HEK293 (cell line): ENCODE data around the gene NOD2.
A peak's percentile ranks its signal among the peaks of the same experiment; 100 is the strongest.

ENCODE experiments used
- CTCF ChIA-PET: fragments of 350-600 bp; formaldehyde crosslinking; extraction: SDS; loops from one replicate; lab custom pipeline; 2021; ENCODE audit warnings: antibody characterized with exemption; lab: Yijun Ruan, JAX
- POLR2A ChIA-PET: fragments of 300-600 bp; formaldehyde crosslinking; extraction: SDS; loops from one replicate; lab custom pipeline; 2020; ENCODE audit warnings: antibody characterized with exemption, inconsistent platforms; lab: Yijun Ruan, JAX
- H3K27ac ChIP-seq: fragments of 200-500 bp; sonication (Bioruptor generic); 2 replicates; pipeline ENCODE4 v1.5.1; 2014; ENCODE audit warnings: low read depth, low read length, control low read depth, inconsistent platforms; ENCODE audit errors: extremely low read depth
- H3K36me3 ChIP-seq, 2 experiments: fragments of 200-500 bp in 1 of 2; sonication (Bioruptor generic) in 1 of 2; 1 replicate in 1 of 2; 2 replicates in 1 of 2; pipeline ENCODE4 v1.5.1; 2014 to 2017; ENCODE audit warnings: inconsistent platforms in 2 of 2, low read length in 2 of 2; ENCODE audit not compliant: control insufficient read depth in 2 of 2, insufficient read depth in 1 of 2
- H3K4me1 ChIP-seq: fragments of 200-500 bp; sonication (Bioruptor generic); 2 replicates; pipeline ENCODE4 v1.5.1; 2014; ENCODE audit warnings: mild to moderate bottlenecking, low read length, inconsistent platforms; ENCODE audit not compliant: control insufficient read depth, insufficient read depth
- H3K4me3 ChIP-seq: 2 replicates; pipeline ENCODE4 v1.5.1; 2011; ENCODE audit warnings: low read depth, mild to moderate bottlenecking, control low read depth, low read length, moderate library complexity
- H3K9me3 ChIP-seq: fragments of 200-500 bp; sonication (Bioruptor generic); 2 replicates; pipeline ENCODE4 v1.5.1; 2014; ENCODE audit warnings: low read depth, low read length, inconsistent platforms; ENCODE audit not compliant: control insufficient read depth, insufficient read depth
- CTCF ChIP-seq: fragments of 450-650 bp; formaldehyde crosslinking; IDR thresholded peaks from 2 replicates; pipeline ENCODE4 v1.5.1; 2016; ENCODE audit warnings: missing biosample characterization, missing genetic modification characterization
- HOXA7 ChIP-seq: sonication (generic); formaldehyde crosslinking; IDR thresholded peaks from 2 replicates; pipeline ENCODE4 v1.8.1; 2022; ENCODE audit warnings: missing genetic modification reagents, borderline replicate concordance
- KLF1 ChIP-seq: fragments of 450-650 bp; formaldehyde crosslinking; IDR thresholded peaks from 2 replicates; pipeline ENCODE4 v1.5.1; 2016; ENCODE audit warnings: missing biosample characterization, missing genetic modification characterization
- KLF9 ChIP-seq: fragments of 450-650 bp; formaldehyde crosslinking; IDR thresholded peaks from 2 replicates; pipeline ENCODE4 v1.5.1; 2016; ENCODE audit warnings: missing biosample characterization, missing genetic modification characterization, low read depth
- SETDB1 ChIP-seq: IDR thresholded peaks from one replicate; pipeline ENCODE4 v1.6.1; 2017; ENCODE audit warnings: mild to moderate bottlenecking, low read length, moderate library complexity, mixed read lengths; ENCODE audit not compliant: insufficient read length
- ZBTB48 ChIP-seq: fragments of 450-650 bp; formaldehyde crosslinking; IDR thresholded peaks from 2 replicates; pipeline ENCODE4 v1.5.1; 2016; ENCODE audit warnings: missing biosample characterization, missing genetic modification characterization
- ZFP69B ChIP-seq: fragments of 450-650 bp; formaldehyde crosslinking; IDR thresholded peaks from 2 replicates; pipeline ENCODE4 v1.5.1; 2016; ENCODE audit warnings: missing biosample characterization, missing genetic modification characterization
- ZNF354C ChIP-seq: fragments of 450-650 bp; formaldehyde crosslinking; IDR thresholded peaks from 2 replicates; pipeline ENCODE4 v1.5.1; 2016; ENCODE audit warnings: missing biosample characterization, missing genetic modification characterization, low read depth, borderline replicate concordance
- ZNF48 ChIP-seq: fragments of 450-650 bp; formaldehyde crosslinking; IDR thresholded peaks from 2 replicates; pipeline ENCODE4 v1.5.1; 2016; ENCODE audit warnings: missing biosample characterization, missing genetic modification characterization
- ZNF510 ChIP-seq: fragments of 450-650 bp; formaldehyde crosslinking; IDR thresholded peaks from 2 replicates; pipeline ENCODE4 v1.5.1; 2018; ENCODE audit warnings: mild to moderate bottlenecking, missing genetic modification characterization, missing biosample characterization; ENCODE audit not compliant: insufficient replicate concordance
- ZNF560 ChIP-seq: fragments of 450-650 bp; formaldehyde crosslinking; IDR thresholded peaks from 2 replicates; pipeline ENCODE4 v1.5.1; 2017; ENCODE audit warnings: missing biosample characterization, missing genetic modification characterization, borderline replicate concordance
- ZNF596 ChIP-seq: fragments of 450-650 bp; IDR thresholded peaks from 2 replicates; pipeline ENCODE4 v1.5.0; 2018; ENCODE audit warnings: missing biosample characterization, mild to moderate bottlenecking, missing genetic modification characterization, moderate library complexity
- ZNF639 ChIP-seq: fragments of 450-650 bp; formaldehyde crosslinking; IDR thresholded peaks from 2 replicates; pipeline ENCODE4 v1.5.1; 2016; ENCODE audit warnings: missing biosample characterization, missing genetic modification characterization
- ZNF645 ChIP-seq: fragments of 450-650 bp; formaldehyde crosslinking; IDR thresholded peaks from 2 replicates; pipeline ENCODE4; 2016; ENCODE audit warnings: missing biosample characterization, missing genetic modification characterization
- ZNF658 ChIP-seq: fragments of 450-650 bp; formaldehyde crosslinking; IDR thresholded peaks from 2 replicates; pipeline ENCODE4; 2016; ENCODE audit warnings: missing biosample characterization, missing genetic modification characterization
- ZNF664 ChIP-seq: fragments of 450-650 bp; formaldehyde crosslinking; IDR thresholded peaks from 2 replicates; pipeline ENCODE4 v1.5.1; 2016; ENCODE audit warnings: missing biosample characterization, missing genetic modification characterization
- ZSCAN30 ChIP-seq: fragments of 450-650 bp; IDR thresholded peaks from 2 replicates; pipeline ENCODE4 v1.5.1; 2018; ENCODE audit warnings: missing biosample characterization, mild to moderate bottlenecking, missing genetic modification characterization, moderate library complexity
- TF ChIP-seq, protein P1 (sequence below): fragments of 450-650 bp; formaldehyde crosslinking; IDR thresholded peaks from 2 replicates; pipeline ENCODE4 v1.5.1; 2016; ENCODE audit warnings: missing biosample characterization, missing genetic modification characterization
- TF ChIP-seq, protein P2 (sequence below): fragments of 450-650 bp; IDR thresholded peaks from 2 replicates; pipeline ENCODE4 v1.5.1; 2018; ENCODE audit warnings: missing biosample characterization, missing genetic modification characterization

Gene NOD2

DNA sequence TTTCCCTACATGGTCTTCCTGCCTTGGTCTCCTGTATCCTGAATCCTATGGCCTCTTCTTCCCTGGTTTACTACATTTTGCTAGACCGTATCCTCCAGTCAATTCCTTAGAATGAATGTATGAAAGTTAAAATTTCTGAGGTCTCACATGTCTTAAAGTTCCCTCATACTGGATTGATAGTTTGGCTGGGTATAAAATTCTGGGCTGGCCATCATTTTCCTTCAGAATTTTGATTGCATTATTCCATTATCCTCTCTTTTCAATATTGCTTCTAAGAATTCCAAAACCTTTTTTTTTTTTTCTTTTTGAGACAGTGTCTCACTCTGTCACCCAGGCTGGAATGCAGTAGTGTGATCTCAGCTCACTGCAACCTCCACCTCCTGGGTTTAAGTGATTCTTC lies 10.8 kb downstream of the NOD2 start:
- H3K4me3 ChIP-seq: no peak overlapping the region
- TF ChIP-seq SETDB1: peak; percentile 46
- TF ChIP-seq ZNF510 (tag by site-specific recombination): peak; percentile 42
- TF ChIP-seq ZFP69B (tag by site-specific recombination): no peak
- TF ChIP-seq ZNF639 (tag by site-specific recombination): no peak
- no peak for TF ChIP-seq ZSCAN30 (tag by site-specific recombination)
- TF ChIP-seq, protein P1, sequence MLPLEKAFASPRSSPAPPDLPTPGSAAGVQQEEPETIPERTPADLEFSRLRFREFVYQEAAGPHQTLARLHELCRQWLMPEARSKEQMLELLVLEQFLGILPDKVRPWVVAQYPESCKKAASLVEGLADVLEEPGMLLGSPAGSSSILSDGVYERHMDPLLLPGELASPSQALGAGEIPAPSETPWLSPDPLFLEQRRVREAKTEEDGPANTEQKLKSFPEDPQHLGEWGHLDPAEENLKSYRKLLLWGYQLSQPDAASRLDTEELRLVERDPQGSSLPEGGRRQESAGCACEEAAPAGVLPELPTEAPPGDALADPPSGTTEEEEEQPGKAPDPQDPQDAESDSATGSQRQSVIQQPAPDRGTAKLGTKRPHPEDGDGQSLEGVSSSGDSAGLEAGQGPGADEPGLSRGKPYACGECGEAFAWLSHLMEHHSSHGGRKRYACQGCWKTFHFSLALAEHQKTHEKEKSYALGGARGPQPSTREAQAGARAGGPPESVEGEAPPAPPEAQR (tag by site-specific recombination): no peak
- TF ChIP-seq KLF1 (tag by site-specific recombination): no peak
- ChIA-PET POLR2A (no interaction called here), CTCF (no interaction called here)
- no peak overlapping the region for H3K27ac ChIP-seq
- H3K4me1 ChIP-seq: no peaks in the 10 kb centered on the region
- no peaks in the 10 kb centered on the region for H3K9me3 ChIP-seq
- no peaks in the 10 kb centered on the region for H3K36me3 ChIP-seq

GRCh38 chr16:50705436-50706110 lies 12.2 kb downstream of the NOD2 start:
- POLR2A ChIA-PET: no interaction called here
- no peak for TF ChIP-seq ZBTB48 (tag by site-specific recombination)
- no peak for TF ChIP-seq CTCF (tag by site-specific recombination)
- no peak for TF ChIP-seq ZNF645 (tag by site-specific recombination)
- TF ChIP-seq ZNF560 (tag by site-specific recombination): no peak
- TF ChIP-seq ZNF48 (tag by site-specific recombination): no peak
- TF ChIP-seq ZNF596 (tag by site-specific recombination): no peak
- no peak for TF ChIP-seq ZNF658 (tag by site-specific recombination)
- TF ChIP-seq, protein P2, sequence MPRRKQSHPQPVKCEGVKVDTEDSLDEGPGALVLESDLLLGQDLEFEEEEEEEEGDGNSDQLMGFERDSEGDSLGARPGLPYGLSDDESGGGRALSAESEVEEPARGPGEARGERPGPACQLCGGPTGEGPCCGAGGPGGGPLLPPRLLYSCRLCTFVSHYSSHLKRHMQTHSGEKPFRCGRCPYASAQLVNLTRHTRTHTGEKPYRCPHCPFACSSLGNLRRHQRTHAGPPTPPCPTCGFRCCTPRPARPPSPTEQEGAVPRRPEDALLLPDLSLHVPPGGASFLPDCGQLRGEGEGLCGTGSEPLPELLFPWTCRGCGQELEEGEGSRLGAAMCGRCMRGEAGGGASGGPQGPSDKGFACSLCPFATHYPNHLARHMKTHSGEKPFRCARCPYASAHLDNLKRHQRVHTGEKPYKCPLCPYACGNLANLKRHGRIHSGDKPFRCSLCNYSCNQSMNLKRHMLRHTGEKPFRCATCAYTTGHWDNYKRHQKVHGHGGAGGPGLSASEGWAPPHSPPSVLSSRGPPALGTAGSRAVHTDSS (tag by site-specific recombination): no peak
- TF ChIP-seq HOXA7: no peak
- no peak for TF ChIP-seq KLF9 (tag by site-specific recombination)
- TF ChIP-seq ZNF354C (tag by site-specific recombination): no peak
- TF ChIP-seq ZNF664 (tag by site-specific recombination): no peak
- Histone ChIP-seq H3K4me1 (no peaks in the 10 kb centered on the region), H3K4me3 (no peak overlapping the region), H3K36me3 (no peaks in the 10 kb centered on the region), H3K9me3 (no peaks in the 10 kb centered on the region), H3K27ac (no peak overlapping the region)
- CTCF ChIA-PET: no interaction called here
